ENCODE results near the gene VWA3B.
A peak's percentile ranks its signal among the peaks of the same experiment; 100 is the strongest.
"Not testable (repeated sequence)": the region's sequence is repeated elsewhere in the genome, so short reads cannot be mapped to it uniquely, and the experiment has no call there.

Gene VWA3B
- total RNA-seq: 0 to 0.06 (median 0) reads per million in 9 experiments

GRCh38 chr2:98086491-98087446, at the start of gene VWA3B:
VWA3B (plus strand) TSS chr2:98087167; CDS start chr2:98093093, 5,926 bp downstream.
- Mint-ChIP-seq H3K4me3 (peak within 1 kb of the TSS; percentile 37 to 68), H3K27me3 (peaks cover 59 to 71% of the 10 kb centered on the region in 2 donors), H3K9me3 (no peaks in the 10 kb centered on the region), H3K36me3 (ENCODE audit: insufficient read depth) (peaks cover 5% of the 10 kb centered on the region), H3K4me1 (ENCODE audit: low read depth in 2 of 2) (peaks cover 9 to 14% of the 10 kb centered on the region in 2 donors), H3K27ac (peak within 1 kb of the TSS in 1 of 2 donors; percentile 7)
- peak in 1 of 3 experiments; percentile 12 for DNase-seq
- ATAC-seq (replicated peaks): peak; percentile 60

GRCh38 chr2:98037206-98037605, 49.8 kb upstream of the VWA3B start:
- Mint-ChIP-seq H3K4me1 (ENCODE audit: low read depth in 2 of 2) (no peaks in the 10 kb centered on the region), H3K9me3 (no peaks in the 10 kb centered on the region), H3K36me3 (ENCODE audit: insufficient read depth) (no peaks in the 10 kb centered on the region), H3K4me3 (no peak overlapping the region), H3K27ac (no peak overlapping the region), H3K27me3 (peaks cover 25 to 33% of the 10 kb centered on the region in 2 donors)
- ATAC-seq (replicated peaks) (no peak), DNase-seq (no peak)

GRCh38 chr2:98037666-98038336, 49.2 kb upstream of the VWA3B start:
- DNase-seq: no peak
- no peaks in the 10 kb centered on the region for H3K9me3 Mint-ChIP-seq
- H3K36me3 Mint-ChIP-seq (ENCODE audit: insufficient read depth): no peaks in the 10 kb centered on the region
- ATAC-seq (replicated peaks): no peak
- H3K27ac Mint-ChIP-seq: no peak overlapping the region
- H3K4me3 Mint-ChIP-seq: no peak overlapping the region
- H3K4me1 Mint-ChIP-seq (ENCODE audit: low read depth in 2 of 2): no peaks in the 10 kb centered on the region
- H3K27me3 Mint-ChIP-seq: peaks cover 25 to 39% of the 10 kb centered on the region in 2 donors

- H3K9me3 Mint-ChIP-seq: peaks cover 3 to 10% of the 10 kb centered on the region in 2 donors
- DNase-seq: no peak
- peaks cover 25 to 46% of the 10 kb centered on the region in 2 donors for H3K27me3 Mint-ChIP-seq
- no peaks in the 10 kb centered on the region for H3K4me1 Mint-ChIP-seq (ENCODE audit: low read depth in 2 of 2)
- H3K27ac Mint-ChIP-seq: no peak overlapping the region
- no peak overlapping the region for H3K4me3 Mint-ChIP-seq
- H3K36me3 Mint-ChIP-seq (ENCODE audit: insufficient read depth): no peaks in the 10 kb centered on the region
- ATAC-seq (replicated peaks): no peak
Observed at GRCh38 chr2:98039085-98039756, 47.7 kb upstream of the VWA3B start.

GRCh38 chr2:98040331-98040939, 46.5 kb upstream of the VWA3B start:
- H3K36me3 Mint-ChIP-seq (ENCODE audit: insufficient read depth): no peaks in the 10 kb centered on the region
- DNase-seq (no peak), ATAC-seq (replicated peaks) (no peak)
- no peaks in the 10 kb centered on the region for H3K4me1 Mint-ChIP-seq (ENCODE audit: low read depth in 2 of 2)
- H3K9me3 Mint-ChIP-seq: peaks cover 8 to 22% of the 10 kb centered on the region in 2 donors
- no peak overlapping the region for H3K27ac Mint-ChIP-seq
- H3K4me3 Mint-ChIP-seq: no peak overlapping the region
- peaks cover 36 to 51% of the 10 kb centered on the region in 2 donors for H3K27me3 Mint-ChIP-seq

GRCh38 chr2:98043101-98043500, 43.9 kb upstream of the VWA3B start:
- Mint-ChIP-seq H3K9me3 (peaks cover 8 to 26% of the 10 kb centered on the region in 2 donors), H3K36me3 (ENCODE audit: insufficient read depth) (no peaks in the 10 kb centered on the region), H3K4me3 (no peak overlapping the region), H3K4me1 (ENCODE audit: low read depth in 2 of 2) (no peaks in the 10 kb centered on the region), H3K27me3 (peaks cover 41 to 60% of the 10 kb centered on the region in 2 donors), H3K27ac (no peak overlapping the region)
- no peak for DNase-seq
- no peak for ATAC-seq (replicated peaks)

GRCh38 chr2:98044730-98045129, 42.2 kb upstream of the VWA3B start:
- ATAC-seq (replicated peaks); H3K4me1 Mint-ChIP-seq (ENCODE audit: low read depth in 2 of 2); DNase-seq; H3K4me3 Mint-ChIP-seq; H3K36me3 Mint-ChIP-seq (ENCODE audit: insufficient read depth): not testable (repeated sequence)
- Mint-ChIP-seq H3K27ac (peak overlapping the region in 1 of 2 donors; percentile 6), H3K9me3 (peaks cover 8 to 26% of the 10 kb centered on the region in 2 donors), H3K27me3 (peaks cover 41 to 61% of the 10 kb centered on the region in 2 donors)

- no peak for ATAC-seq (replicated peaks)
- Mint-ChIP-seq H3K4me3 (no peak overlapping the region), H3K9me3 (peaks cover 0 to 7% of the 10 kb centered on the region in 2 donors), H3K27me3 (peaks cover 12 to 21% of the 10 kb centered on the region in 2 donors), H3K4me1 (ENCODE audit: low read depth in 2 of 2) (no peaks in the 10 kb centered on the region), H3K36me3 (ENCODE audit: insufficient read depth) (no peaks in the 10 kb centered on the region), H3K27ac (no peak overlapping the region)
- DNase-seq: no peak
Observed at GRCh38 chr2:98050070-98050469, 36.9 kb upstream of the VWA3B start.

- Mint-ChIP-seq H3K36me3 (ENCODE audit: insufficient read depth) (no peaks in the 10 kb centered on the region), H3K4me3 (no peak overlapping the region), H3K4me1 (ENCODE audit: low read depth in 2 of 2) (no peaks in the 10 kb centered on the region), H3K9me3 (no peaks in the 10 kb centered on the region), H3K27ac (no peak overlapping the region), H3K27me3 (peaks cover 5 to 18% of the 10 kb centered on the region in 2 donors)
- no peak for ATAC-seq (replicated peaks)
- no peak for DNase-seq
Observed at GRCh38 chr2:98058191-98058975, 28.6 kb upstream of the VWA3B start.

GRCh38 chr2:98060277-98060676, 26.7 kb upstream of the VWA3B start:
- peaks cover 21 to 37% of the 10 kb centered on the region in 2 donors for H3K27me3 Mint-ChIP-seq
- no peaks in the 10 kb centered on the region for H3K4me1 Mint-ChIP-seq (ENCODE audit: low read depth in 2 of 2)
- H3K4me3 Mint-ChIP-seq: no peak overlapping the region

GRCh38 chr2:98063291-98063854, 23.6 kb upstream of the VWA3B start:
- no peak overlapping the region for H3K4me3 Mint-ChIP-seq

More at GRCh38 chr2:98060277-98060676, 26.7 kb upstream of the VWA3B start:
- H3K27ac Mint-ChIP-seq: no peak overlapping the region
- no peaks in the 10 kb centered on the region for H3K9me3 Mint-ChIP-seq
- no peaks in the 10 kb centered on the region for H3K36me3 Mint-ChIP-seq (ENCODE audit: insufficient read depth)
- DNase-seq: no peak
- no peak for ATAC-seq (replicated peaks)

GRCh38 chr2:98065808-98066207, 21.2 kb upstream of the VWA3B start:
- Mint-ChIP-seq H3K36me3 (ENCODE audit: insufficient read depth) (no peaks in the 10 kb centered on the region), H3K4me3 (no peak overlapping the region), H3K9me3 (no peaks in the 10 kb centered on the region), H3K27ac (no peak overlapping the region), H3K4me1 (ENCODE audit: low read depth in 2 of 2) (no peaks in the 10 kb centered on the region), H3K27me3 (peaks cover 47 to 48% of the 10 kb centered on the region in 2 donors)
- DNase-seq (no peak), ATAC-seq (replicated peaks) (no peak)

More at GRCh38 chr2:98063291-98063854, 23.6 kb upstream of the VWA3B start:
- DNase-seq (no peak), ATAC-seq (replicated peaks) (no peak)
- no peaks in the 10 kb centered on the region for H3K36me3 Mint-ChIP-seq (ENCODE audit: insufficient read depth)
- peaks cover 39 to 61% of the 10 kb centered on the region in 2 donors for H3K27me3 Mint-ChIP-seq
- no peaks in the 10 kb centered on the region for H3K4me1 Mint-ChIP-seq (ENCODE audit: low read depth in 2 of 2)
- H3K27ac Mint-ChIP-seq: no peak overlapping the region
- no peaks in the 10 kb centered on the region for H3K9me3 Mint-ChIP-seq

All from effector memory CD8-positive, alpha-beta T cell (primary cell).